ENCODE data around the gene CR1. TPM values are rescaled to one million over a fixed set of nuclear protein-coding genes. Genes with fewer than 3 reads are reported as not detected.

Gene CR1
- total RNA-seq, 1 experiment from 2014 or later, result 0.07 TPM

DNA sequence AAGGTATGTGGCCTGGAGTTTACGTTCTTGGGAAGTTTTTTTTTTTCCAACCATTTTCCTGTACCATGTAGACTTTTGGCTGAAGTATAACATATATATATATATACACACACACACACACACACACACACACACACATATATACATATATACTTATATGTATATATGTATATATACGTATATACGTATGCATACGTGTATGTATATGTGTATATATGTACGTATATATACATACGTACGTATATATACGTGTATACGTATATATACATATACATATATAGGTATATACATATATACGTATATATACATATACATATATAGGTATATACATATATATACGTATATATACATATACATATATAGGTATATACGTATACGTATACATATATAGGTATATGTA lies 18.9 kb downstream of the CR1 start:
- CTCF ChIA-PET, result no interaction called here
- Histone ChIP-seq H3K9me3 (ENCODE audit: control insufficient read depth in 1 of 2, insufficient read depth in 1 of 2, low read depth in 1 of 2, low read length in 2 of 2) (no peaks in the 10 kb centered on the region), H3K9ac (ENCODE audit: low read length) (no peak overlapping the region)

DNA sequence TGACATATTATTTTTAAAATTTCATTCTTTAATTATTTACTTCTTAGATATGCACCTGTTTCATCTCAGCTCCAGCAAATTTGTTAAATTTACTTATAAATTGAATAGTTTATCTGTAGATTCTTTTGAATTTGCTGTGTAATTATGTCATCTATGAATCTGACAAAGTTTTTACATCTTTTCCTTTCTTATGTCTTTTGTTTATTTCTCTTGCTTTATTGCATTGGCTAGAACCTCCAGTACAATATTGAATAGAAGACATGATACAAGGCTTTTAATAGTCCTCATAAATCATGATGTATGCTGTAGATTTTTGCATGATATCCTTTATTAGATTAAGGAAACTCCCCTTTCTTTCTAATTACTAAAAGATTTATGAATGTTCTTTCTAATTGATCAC lies 20.8 kb downstream of the CR1 start:
- H3K9me2 ChIP-seq (ENCODE audit: insufficient read depth), result no peaks in the 10 kb centered on the region
- no peaks in the 10 kb centered on the region for H3K27me3 ChIP-seq (ENCODE audit: insufficient read depth, low read length)
- H3K4me2 ChIP-seq (ENCODE audit: low read length), result no peak overlapping the region
- no peaks in the 10 kb centered on the region for H3K79me2 ChIP-seq (ENCODE audit: insufficient read depth, low read length)
- no peaks in the 10 kb centered on the region for H3K36me3 ChIP-seq (ENCODE audit: control insufficient read depth in 1 of 2, insufficient read depth in 2 of 2, low read length in 2 of 2)
- RAD21 ChIA-PET (ENCODE audit: low non-redundant PET in 1 of 2, low total read pairs in 2 of 2, uncharacterized antibody in 2 of 2, unreplicated experiment in 2 of 2), result no interaction called here
- no peak overlapping the region for H3K4me3 ChIP-seq (replicated peaks in 1 of 2; ENCODE audit: low read depth in 1 of 2, low read length in 2 of 2)
- intact Hi-C loops (cut with micrococcal nuclease), result no loop called here
- H3K4me1 ChIP-seq (ENCODE audit: control insufficient read depth in 1 of 2, insufficient read depth in 2 of 2, low read length in 2 of 2), result no peaks in the 10 kb centered on the region
- POLR2A ChIA-PET, result no interaction called here
- H3K27ac ChIP-seq (ENCODE audit: low read depth, low read length), result no peak overlapping the region
- no peak for ATAC-seq
- DNase-seq (ENCODE audit: low read depth, low spot score), result no peak
- TF ChIP-seq TCF7L2 (IDR thresholded peaks at IDR 0.05; ENCODE audit: borderline replicate concordance, extremely low read depth, insufficient read depth, insufficient read length) (no peak), EZH2phosphoT487 (IDR thresholded peaks at IDR 0.05; ENCODE audit: borderline replicate concordance) (no peak)
- H3K9me3 ChIP-seq (ENCODE audit: control insufficient read depth in 1 of 2, insufficient read depth in 1 of 2, low read depth in 1 of 2, low read length in 2 of 2), result no peaks in the 10 kb centered on the region
- CTCF ChIA-PET, result no interaction called here
- no TSS peak for BruUV-seq (replicated peaks)
- no peaks in the 10 kb centered on the region for H4K20me1 ChIP-seq (ENCODE audit: insufficient read depth)
- no peak overlapping the region for H3K9ac ChIP-seq (ENCODE audit: low read length)
- no peak overlapping the region for H2AFZ ChIP-seq (ENCODE audit: low read depth, low read length, poor library complexity, severe bottlenecking)

More for the DNA sequence above, 18.9 kb downstream of the CR1 start:
- no peaks in the 10 kb centered on the region for H3K9me2 ChIP-seq (ENCODE audit: insufficient read depth)
- no peaks in the 10 kb centered on the region for H3K36me3 ChIP-seq (ENCODE audit: control insufficient read depth in 1 of 2, insufficient read depth in 2 of 2, low read length in 2 of 2)
- DNase-seq (ENCODE audit: low read depth, low spot score) (no peak), ATAC-seq (no peak)
- H3K27ac ChIP-seq (ENCODE audit: low read depth, low read length), result no peak overlapping the region
- BruUV-seq (replicated peaks), result no TSS peak
- no peak overlapping the region for H2AFZ ChIP-seq (ENCODE audit: low read depth, low read length, poor library complexity, severe bottlenecking)
- no peaks in the 10 kb centered on the region for H3K27me3 ChIP-seq (ENCODE audit: insufficient read depth, low read length)
- TF ChIP-seq POLR2AphosphoS5 (IDR thresholded peaks at IDR 0.05; ENCODE audit: low read depth, low read length), result no peak
- TF ChIP-seq EZH2 (IDR thresholded peaks at IDR 0.05), result no peak
- no peak for TF ChIP-seq CBX3 (IDR thresholded peaks at IDR 0.05; ENCODE audit: low read depth)
- TF ChIP-seq POLR2A (IDR thresholded peaks at IDR 0.05; ENCODE audit: borderline replicate concordance, extremely low read depth, insufficient read depth, insufficient read length), result no peak
- no peak for TF ChIP-seq TCF7L2 (IDR thresholded peaks at IDR 0.05; ENCODE audit: borderline replicate concordance, extremely low read depth, insufficient read depth, insufficient read length)
- no peak for TF ChIP-seq SIN3A (IDR thresholded peaks at IDR 0.05; ENCODE audit: low read depth)
- no peak for TF ChIP-seq RAD21 (IDR thresholded peaks at IDR 0.05; ENCODE audit: low read depth)
- TF ChIP-seq SRF (IDR thresholded peaks at IDR 0.05; ENCODE audit: low read depth), result no peak
- no peak for TF ChIP-seq JUND (IDR thresholded peaks at IDR 0.05)
- no peak for TF ChIP-seq ZFX (IDR thresholded peaks at IDR 0.05)
- no peaks in the 10 kb centered on the region for H4K20me1 ChIP-seq (ENCODE audit: insufficient read depth)
- intact Hi-C loops (cut with micrococcal nuclease), result no loop called here
- no peaks in the 10 kb centered on the region for H3K79me2 ChIP-seq (ENCODE audit: insufficient read depth, low read length)
- H3K4me1 ChIP-seq (ENCODE audit: control insufficient read depth in 1 of 2, insufficient read depth in 2 of 2, low read length in 2 of 2), result no peaks in the 10 kb centered on the region
- RAD21 ChIA-PET (ENCODE audit: low non-redundant PET in 1 of 2, low total read pairs in 2 of 2, uncharacterized antibody in 2 of 2, unreplicated experiment in 2 of 2), result no interaction called here
- POLR2A ChIA-PET, result no interaction called here
- no peak overlapping the region for H3K4me2 ChIP-seq (ENCODE audit: low read length)
- no peak overlapping the region for H3K4me3 ChIP-seq (replicated peaks in 1 of 2; ENCODE audit: low read depth in 1 of 2, low read length in 2 of 2)

Measured in HCT116 (cell line).